Gastroesophageal sphincter (tissue), 3 donors: Measurements from ENCODE around the gene VPS29.
"Not testable (repeated sequence)": the region's sequence is repeated elsewhere in the genome, so short reads cannot be mapped to it uniquely, and the experiment has no call there.

ENCODE experiments used
- CTCF ChIP-seq, 4 experiments: fragments of 200-600 bp in 2 of 4; fragments of 450-650 bp in 2 of 4; sonication (generic) in 1 of 4; IDR thresholded peaks; one replicate each; pipeline ENCODE4 v1.5.1; 2017 to 2019; ENCODE audit warnings: antibody characterized with exemption in 4 of 4, mild to moderate bottlenecking in 2 of 4, moderate library complexity in 2 of 4
- POLR2A ChIP-seq, 2 donors: fragments of 450-650 bp; IDR thresholded peaks; one replicate each; pipeline ENCODE4 v1.6.1; 2017; ENCODE audit warnings: antibody characterized with exemption in 2 of 2, mild to moderate bottlenecking in 2 of 2, moderate library complexity in 1 of 2

GRCh38 chr12:110465765-110466164 lies 36.1 kb downstream of the VPS29 start:
- not testable (repeated sequence) for TF ChIP-seq POLR2A, CTCF (IDR thresholded peaks at IDR 0.05)
